HG03103 (cell line): ENCODE results near the gene PTPRCAP.
"Not testable (repeated sequence)": the region's sequence is repeated elsewhere in the genome, so short reads cannot be mapped to it uniquely, and the experiment has no call there.

ENCODE experiments used
- ATAC-seq: cut with Tn5 transposase; IDR thresholded peaks from one replicate; pipeline ENCODE4 v1.9.1; 2021; ENCODE audit warnings: low read depth; ENCODE audit not compliant: unreplicated experiment

PTPRCAP gene

GRCh38 chr11:67412495-67413179 is 24.8 kb downstream of the PTPRCAP start:
- ATAC-seq: no peak

- no peak for ATAC-seq
Measured at GRCh38 chr11:67411785-67412152, 25.7 kb downstream of the PTPRCAP start.

- ATAC-seq: no peak
Measured at GRCh38 chr11:67410984-67411784, 26.3 kb downstream of the PTPRCAP start.

GRCh38 chr11:67410369-67410831 is 27.1 kb downstream of the PTPRCAP start:
- ATAC-seq: no peak

GRCh38 chr11:67409781-67410368 is 27.6 kb downstream of the PTPRCAP start:
- ATAC-seq: no peak

- ATAC-seq: no peak
Measured at GRCh38 chr11:67409261-67409666, 28.2 kb downstream of the PTPRCAP start.

GRCh38 chr11:67408437-67409200 is 28.9 kb downstream of the PTPRCAP start:
- ATAC-seq: no peak

GRCh38 chr11:67407688-67408163 is 29.8 kb downstream of the PTPRCAP start:
- ATAC-seq: no peak

GRCh38 chr11:67406969-67407687 is 30.4 kb downstream of the PTPRCAP start:
- ATAC-seq: no peak

- no peak for ATAC-seq
Measured at GRCh38 chr11:67406420-67406968, 31.0 kb downstream of the PTPRCAP start.

- no peak for ATAC-seq
Measured at GRCh38 chr11:67405688-67406339, 31.7 kb downstream of the PTPRCAP start.

- no peak for ATAC-seq
Measured at GRCh38 chr11:67405196-67405567, 32.3 kb downstream of the PTPRCAP start.

GRCh38 chr11:67404515-67405195 is 32.8 kb downstream of the PTPRCAP start:
- no peak for ATAC-seq

GRCh38 chr11:67403085-67403484 is 34.4 kb downstream of the PTPRCAP start:
- not testable (repeated sequence) for ATAC-seq

- ATAC-seq: not testable (repeated sequence)
Measured at GRCh38 chr11:67402192-67402839, 35.2 kb downstream of the PTPRCAP start.

GRCh38 chr11:67401495-67402191 is 35.8 kb downstream of the PTPRCAP start, which contains the start of gene PPP1CA:
TSS of gene PPP1CA (minus strand) at chr11:67401858. CDS start at chr11:67401782, 76 bp downstream.
- ATAC-seq: peak; percentile 47

- ATAC-seq: peak; percentile 1
Measured at GRCh38 chr11:67400942-67401494, 36.5 kb downstream of the PTPRCAP start.
